ENCODE results near the gene ITPRID1. TPM values are rescaled to one million over a fixed set of nuclear protein-coding genes. Genes with fewer than 3 reads are reported as not detected.

Gene ITPRID1
- total and polyA plus RNA-seq, 2 of the 13 experiments (the other 11 are each of a cell fraction or from before 2014, with no cell fraction given), result not detected

DNA sequence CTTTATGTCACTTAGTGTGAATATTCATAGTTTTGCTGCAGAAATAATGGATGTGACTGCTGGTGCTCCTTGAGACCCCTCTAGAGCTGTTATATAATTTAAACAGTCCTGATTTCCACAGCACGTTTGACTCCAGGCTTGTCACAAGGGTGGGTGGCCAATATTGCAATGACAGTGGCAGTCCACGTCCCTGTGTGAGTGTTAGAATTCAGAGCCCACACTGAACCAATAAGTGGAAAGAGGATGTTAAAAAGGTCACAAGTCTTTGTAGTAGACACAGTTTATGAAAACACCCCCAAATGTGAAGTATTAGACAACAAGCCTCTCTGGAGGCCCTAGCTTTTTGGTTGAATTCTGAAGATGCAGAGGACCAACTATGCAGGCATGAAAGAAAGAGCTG, 175.1 kb downstream of the ITPRID1 start:
- Histone ChIP-seq H3K27ac (ENCODE audit: extremely low read length, insufficient read depth, low read length) (no peak overlapping the region), H3K4me2 (ENCODE audit: low read depth, low read length) (no peak overlapping the region), H3K36me3 (replicated peaks in 1 of 2; ENCODE audit: control insufficient read depth in 1 of 2, insufficient read depth in 2 of 2, low read length in 2 of 2) (no peaks in the 10 kb centered on the region), H3K4me3 (replicated peaks in 1 of 3; ENCODE audit: insufficient read depth in 1 of 3, low read depth in 2 of 3, low read length in 3 of 3) (no peak overlapping the region), H2AFZ (ENCODE audit: low read length) (no peak overlapping the region), H3K4me1 (ENCODE audit: insufficient read depth, low read length) (no peaks in the 10 kb centered on the region), H3K9me3 (ENCODE audit: low read length) (no peaks in the 10 kb centered on the region), H3K9ac (ENCODE audit: insufficient read depth, low read depth, low read length) (no peak overlapping the region), H4K20me1 (ENCODE audit: insufficient read depth, low read length) (no peaks in the 10 kb centered on the region), H3K79me2 (ENCODE audit: insufficient read depth, low read length) (no peaks in the 10 kb centered on the region), H3K27me3 (ENCODE audit: control insufficient read depth in 1 of 2, insufficient read depth in 2 of 2, low read length in 2 of 2) (peaks cover 0 to 6% of the 10 kb centered on the region in 2 experiments; a peak in 1 of 5 replicates)
- DNase-seq (ENCODE audit: low spot score) (no peak), FAIRE-seq (no peak), ATAC-seq (no peak)
- intact Hi-C loops (cut with micrococcal nuclease; ENCODE audit: unreplicated experiment) (no loop called here), in situ Hi-C loops (cut with HindIII; ENCODE audit: extremely low pct_ligation_motif_present, low pct_unique_long_range_greater_than_20kb) (no loop called here)
- CTCF ChIA-PET (ENCODE audit: low intra/inter-chr PET ratio, low total read pairs), result no interaction called here
- POLR2A ChIA-PET, result no interaction called here
- BruUV-seq (replicated peaks), result no TSS peak
- 0% methylated on average over 2 of the region's 2 CpGs for WGBS (ENCODE audit: low lambda C conversion rate)
- TF ChIP-seq KDM5B (CRISPR knock-in tag; IDR thresholded peaks at IDR 0.05; ENCODE audit: borderline replicate concordance), result no peak
- TF ChIP-seq, protein P1, sequence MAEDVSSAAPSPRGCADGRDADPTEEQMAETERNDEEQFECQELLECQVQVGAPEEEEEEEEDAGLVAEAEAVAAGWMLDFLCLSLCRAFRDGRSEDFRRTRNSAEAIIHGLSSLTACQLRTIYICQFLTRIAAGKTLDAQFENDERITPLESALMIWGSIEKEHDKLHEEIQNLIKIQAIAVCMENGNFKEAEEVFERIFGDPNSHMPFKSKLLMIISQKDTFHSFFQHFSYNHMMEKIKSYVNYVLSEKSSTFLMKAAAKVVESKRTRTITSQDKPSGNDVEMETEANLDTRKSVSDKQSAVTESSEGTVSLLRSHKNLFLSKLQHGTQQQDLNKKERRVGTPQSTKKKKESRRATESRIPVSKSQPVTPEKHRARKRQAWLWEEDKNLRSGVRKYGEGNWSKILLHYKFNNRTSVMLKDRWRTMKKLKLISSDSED (CRISPR knock-in tag; IDR thresholded peaks at IDR 0.05), result no peak
- TF ChIP-seq, protein P2, sequence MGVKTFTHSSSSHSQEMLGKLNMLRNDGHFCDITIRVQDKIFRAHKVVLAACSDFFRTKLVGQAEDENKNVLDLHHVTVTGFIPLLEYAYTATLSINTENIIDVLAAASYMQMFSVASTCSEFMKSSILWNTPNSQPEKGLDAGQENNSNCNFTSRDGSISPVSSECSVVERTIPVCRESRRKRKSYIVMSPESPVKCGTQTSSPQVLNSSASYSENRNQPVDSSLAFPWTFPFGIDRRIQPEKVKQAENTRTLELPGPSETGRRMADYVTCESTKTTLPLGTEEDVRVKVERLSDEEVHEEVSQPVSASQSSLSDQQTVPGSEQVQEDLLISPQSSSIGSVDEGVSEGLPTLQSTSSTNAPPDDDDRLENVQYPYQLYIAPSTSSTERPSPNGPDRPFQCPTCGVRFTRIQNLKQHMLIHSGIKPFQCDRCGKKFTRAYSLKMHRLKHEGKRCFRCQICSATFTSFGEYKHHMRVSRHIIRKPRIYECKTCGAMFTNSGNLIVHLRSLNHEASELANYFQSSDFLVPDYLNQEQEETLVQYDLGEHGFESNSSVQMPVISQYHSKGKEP (CRISPR knock-in tag; IDR thresholded peaks at IDR 0.05), result no peak
- no peak for TF ChIP-seq ZNF296 (CRISPR knock-in tag; conservative IDR thresholded peaks at IDR 0.05)
- no peak for TF ChIP-seq ZIK1 (CRISPR knock-in tag; IDR thresholded peaks at IDR 0.05; ENCODE audit: borderline replicate concordance, low read depth)
- no peak for TF ChIP-seq ELF3 (CRISPR knock-in tag; IDR thresholded peaks at IDR 0.05)
- TF ChIP-seq, protein P3, sequence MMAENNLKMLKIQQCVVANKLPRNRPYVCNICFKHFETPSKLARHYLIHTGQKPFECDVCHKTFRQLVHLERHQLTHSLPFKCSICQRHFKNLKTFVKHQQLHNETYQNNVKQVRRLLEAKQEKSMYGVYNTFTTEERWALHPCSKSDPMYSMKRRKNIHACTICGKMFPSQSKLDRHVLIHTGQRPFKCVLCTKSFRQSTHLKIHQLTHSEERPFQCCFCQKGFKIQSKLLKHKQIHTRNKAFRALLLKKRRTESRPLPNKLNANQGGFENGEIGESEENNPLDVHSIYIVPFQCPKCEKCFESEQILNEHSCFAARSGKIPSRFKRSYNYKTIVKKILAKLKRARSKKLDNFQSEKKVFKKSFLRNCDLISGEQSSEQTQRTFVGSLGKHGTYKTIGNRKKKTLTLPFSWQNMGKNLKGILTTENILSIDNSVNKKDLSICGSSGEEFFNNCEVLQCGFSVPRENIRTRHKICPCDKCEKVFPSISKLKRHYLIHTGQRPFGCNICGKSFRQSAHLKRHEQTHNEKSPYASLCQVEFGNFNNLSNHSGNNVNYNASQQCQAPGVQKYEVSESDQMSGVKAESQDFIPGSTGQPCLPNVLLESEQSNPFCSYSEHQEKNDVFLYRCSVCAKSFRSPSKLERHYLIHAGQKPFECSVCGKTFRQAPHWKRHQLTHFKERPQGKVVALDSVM (CRISPR knock-in tag; IDR thresholded peaks at IDR 0.05), result no peak
- TF ChIP-seq ZNF567 (CRISPR knock-in tag; IDR thresholded peaks at IDR 0.05; ENCODE audit: borderline replicate concordance), result no peak
- TF ChIP-seq, protein P4, sequence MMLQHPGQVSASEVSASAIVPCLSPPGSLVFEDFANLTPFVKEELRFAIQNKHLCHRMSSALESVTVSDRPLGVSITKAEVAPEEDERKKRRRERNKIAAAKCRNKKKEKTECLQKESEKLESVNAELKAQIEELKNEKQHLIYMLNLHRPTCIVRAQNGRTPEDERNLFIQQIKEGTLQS (CRISPR knock-in tag; IDR thresholded peaks at IDR 0.05), result no peak
- TF ChIP-seq ELF1 (CRISPR knock-in tag; IDR thresholded peaks at IDR 0.05), result no peak
- TF ChIP-seq BORCS8-MEF2B (CRISPR knock-in tag; IDR thresholded peaks at IDR 0.05), result no peak
- no peak for TF ChIP-seq ZKSCAN5 (CRISPR knock-in tag; IDR thresholded peaks at IDR 0.05)
- no peak for TF ChIP-seq ZNF101 (CRISPR knock-in tag; IDR thresholded peaks at IDR 0.05; ENCODE audit: borderline replicate concordance, low read depth)
- no peak for TF ChIP-seq ZNF616 (CRISPR knock-in tag; IDR thresholded peaks at IDR 0.05; ENCODE audit: low read depth)

All from HepG2 (cell line).